ENCODE measurements around the gene NLRC5.

The NLRC5 gene

GRCh38 chr16:56944954-56945839, 44.2 kb upstream of the NLRC5 start:
- Histone ChIP-seq H3K27me3 (replicated peaks in 2 of 5; ENCODE audit: control insufficient read depth in 4 of 5, insufficient read depth in 5 of 5, low read length in 4 of 5) (no peaks in the 10 kb centered on the region), H3K36me3 (ENCODE audit: control insufficient read depth in 4 of 4, insufficient read depth in 4 of 4, low read length in 3 of 4) (peaks cover 16 to 51% (median 40%) of the 10 kb centered on the region in 4 experiments), H3K27ac (ENCODE audit: insufficient read depth in 1 of 2, low read depth in 1 of 2, low read length in 2 of 2, poor library complexity in 1 of 2, severe bottlenecking in 2 of 2) (no peak overlapping the region), H3K4me3 (ENCODE audit: control insufficient read depth in 1 of 7, extremely low read depth in 1 of 7, insufficient read depth in 4 of 7, low read depth in 2 of 7, low read length in 6 of 7) (no peak overlapping the region), H3K4me1 (ENCODE audit: control extremely low read depth in 1 of 4, control insufficient read depth in 4 of 4, insufficient read depth in 4 of 4, low read length in 3 of 4) (no peaks in the 10 kb centered on the region), H3K9me3 (ENCODE audit: control extremely low read depth in 1 of 5, control insufficient read depth in 4 of 5, insufficient read depth in 2 of 5, low read depth in 1 of 5, low read length in 4 of 5) (no peaks in the 10 kb centered on the region)
- 92% methylated on average over 2 of the region's 2 CpGs for WGBS (ENCODE audit: insufficient coverage)
- ChIA-PET POLR2A (no interaction called here), CTCF (interaction anchor here (0.8 to 1.2 kb wide), 3 partner anchors 15 to 110 kb away, joined by 3 to 5 read pairs (median 3); no protein-coding TSS in a partner anchor)
- DNase-seq: no peak

- H3K4me1 ChIP-seq (ENCODE audit: control extremely low read depth in 1 of 4, control insufficient read depth in 4 of 4, insufficient read depth in 4 of 4, low read length in 3 of 4): peaks cover 0 to 7% (median under 1%) of the 10 kb centered on the region in 4 experiments
- peaks cover 14 to 45% (median 35%) of the 10 kb centered on the region in 4 experiments for H3K36me3 ChIP-seq (ENCODE audit: control insufficient read depth in 4 of 4, insufficient read depth in 4 of 4, low read length in 3 of 4)
- no peak overlapping the region for H3K27ac ChIP-seq (ENCODE audit: insufficient read depth in 1 of 2, low read depth in 1 of 2, low read length in 2 of 2, poor library complexity in 1 of 2, severe bottlenecking in 2 of 2)
- DNase-seq: no peak
- no peak overlapping the region for H3K4me3 ChIP-seq (ENCODE audit: control insufficient read depth in 1 of 7, extremely low read depth in 1 of 7, insufficient read depth in 4 of 7, low read depth in 2 of 7, low read length in 6 of 7)
- CTCF ChIA-PET: interaction anchor here (0.8 to 1.2 kb wide), 3 partner anchors 14 to 110 kb away, joined by 3 to 5 read pairs (median 3); no protein-coding TSS in a partner anchor
- POLR2A ChIA-PET: no interaction called here
- 100% methylated on average over 5 of the region's 12 CpGs for WGBS (ENCODE audit: insufficient coverage)
- H3K27me3 ChIP-seq (replicated peaks in 2 of 5; ENCODE audit: control insufficient read depth in 4 of 5, insufficient read depth in 5 of 5, low read length in 4 of 5): no peaks in the 10 kb centered on the region
- H3K9me3 ChIP-seq (ENCODE audit: control extremely low read depth in 1 of 5, control insufficient read depth in 4 of 5, insufficient read depth in 2 of 5, low read depth in 1 of 5, low read length in 4 of 5): no peaks in the 10 kb centered on the region
Measured at GRCh38 chr16:56945847-56946527, 43.4 kb upstream of the NLRC5 start.

- Histone ChIP-seq H3K9me3 (ENCODE audit: control extremely low read depth in 1 of 5, control insufficient read depth in 4 of 5, insufficient read depth in 2 of 5, low read depth in 1 of 5, low read length in 4 of 5) (no peaks in the 10 kb centered on the region), H3K4me1 (ENCODE audit: control extremely low read depth in 1 of 4, control insufficient read depth in 4 of 4, insufficient read depth in 4 of 4, low read length in 3 of 4) (peaks cover 0 to 14% (median 6%) of the 10 kb centered on the region in 4 experiments), H3K36me3 (ENCODE audit: control insufficient read depth in 4 of 4, insufficient read depth in 4 of 4, low read length in 3 of 4) (peaks cover 9 to 37% (median 28%) of the 10 kb centered on the region in 4 experiments), H3K27me3 (replicated peaks in 2 of 5; ENCODE audit: control insufficient read depth in 4 of 5, insufficient read depth in 5 of 5, low read length in 4 of 5) (no peaks in the 10 kb centered on the region), H3K4me3 (ENCODE audit: control insufficient read depth in 1 of 7, extremely low read depth in 1 of 7, insufficient read depth in 4 of 7, low read depth in 2 of 7, low read length in 6 of 7) (no peak overlapping the region), H3K27ac (ENCODE audit: insufficient read depth in 1 of 2, low read depth in 1 of 2, low read length in 2 of 2, poor library complexity in 1 of 2, severe bottlenecking in 2 of 2) (no peak overlapping the region)
- ChIA-PET POLR2A (no interaction called here), CTCF (interaction anchor here (0.7 to 2.0 kb wide), 4 partner anchors 10 to 80 kb away, joined by 3 to 8 read pairs (median 3); no protein-coding TSS in a partner anchor)
- WGBS (ENCODE audit: insufficient coverage): 97% methylated on average over 7 of the region's 10 CpGs
- DNase-seq: no peak
Measured at GRCh38 chr16:56946767-56947603, 42.4 kb upstream of the NLRC5 start.

- Histone ChIP-seq H3K9me3 (ENCODE audit: control extremely low read depth in 1 of 5, control insufficient read depth in 4 of 5, insufficient read depth in 2 of 5, low read depth in 1 of 5, low read length in 4 of 5) (no peaks in the 10 kb centered on the region), H3K4me1 (ENCODE audit: control extremely low read depth in 1 of 4, control insufficient read depth in 4 of 4, insufficient read depth in 4 of 4, low read length in 3 of 4) (peaks cover 0 to 14% (median 6%) of the 10 kb centered on the region in 4 experiments), H3K36me3 (ENCODE audit: control insufficient read depth in 4 of 4, insufficient read depth in 4 of 4, low read length in 3 of 4) (peaks cover 9 to 31% (median 22%) of the 10 kb centered on the region in 4 experiments), H3K27ac (ENCODE audit: insufficient read depth in 1 of 2, low read depth in 1 of 2, low read length in 2 of 2, poor library complexity in 1 of 2, severe bottlenecking in 2 of 2) (no peak overlapping the region), H3K4me3 (ENCODE audit: control insufficient read depth in 1 of 7, extremely low read depth in 1 of 7, insufficient read depth in 4 of 7, low read depth in 2 of 7, low read length in 6 of 7) (no peak overlapping the region), H3K27me3 (replicated peaks in 2 of 5; ENCODE audit: control insufficient read depth in 4 of 5, insufficient read depth in 5 of 5, low read length in 4 of 5) (no peaks in the 10 kb centered on the region)
- POLR2A ChIA-PET: no interaction called here
- CTCF ChIA-PET: interaction anchor here (0.7 to 2.0 kb wide), 4 partner anchors 11 to 81 kb away, joined by 3 to 8 read pairs (median 3); no protein-coding TSS in a partner anchor
- whole genome bisulfite sequencing (ENCODE audit: insufficient coverage): 95% methylated on average over 2 of the region's 2 CpGs
- DNase-seq: no peak
Measured at GRCh38 chr16:56947604-56947995, 41.8 kb upstream of the NLRC5 start.

- CTCF ChIA-PET: interaction anchor here (1.1 to 2.0 kb wide), 2 partner anchors 16 to 22 kb away, joined by 3 to 8 read pairs; no protein-coding TSS in a partner anchor
- no peak for DNase-seq
Measured at GRCh38 chr16:56948234-56948633, 41.1 kb upstream of the NLRC5 start.

GRCh38 chr16:56950051-56950450, 39.3 kb upstream of the NLRC5 start:
- CTCF ChIA-PET: interaction anchor here (0.9 to 7.0 kb wide), 3 partner anchors 13 to 116 kb away, joined by 3 to 57 read pairs (median 26); partner anchors contain the start of gene CETP
- 94% methylated on average over 2 of the region's 4 CpGs for WGBS (ENCODE audit: insufficient coverage)
- POLR2A ChIA-PET: no interaction called here
- Histone ChIP-seq H3K4me3 (ENCODE audit: control insufficient read depth in 1 of 7, extremely low read depth in 1 of 7, insufficient read depth in 4 of 7, low read depth in 2 of 7, low read length in 6 of 7) (no peak overlapping the region), H3K27ac (ENCODE audit: insufficient read depth in 1 of 2, low read depth in 1 of 2, low read length in 2 of 2, poor library complexity in 1 of 2, severe bottlenecking in 2 of 2) (no peak overlapping the region), H3K4me1 (ENCODE audit: control extremely low read depth in 1 of 4, control insufficient read depth in 4 of 4, insufficient read depth in 4 of 4, low read length in 3 of 4) (peaks cover 0 to 14% (median 6%) of the 10 kb centered on the region in 4 experiments), H3K36me3 (ENCODE audit: control insufficient read depth in 4 of 4, insufficient read depth in 4 of 4, low read length in 3 of 4) (peaks cover 2 to 8% (median 4%) of the 10 kb centered on the region in 4 experiments), H3K27me3 (replicated peaks in 2 of 5; ENCODE audit: control insufficient read depth in 4 of 5, insufficient read depth in 5 of 5, low read length in 4 of 5) (no peaks in the 10 kb centered on the region), H3K9me3 (ENCODE audit: control extremely low read depth in 1 of 5, control insufficient read depth in 4 of 5, insufficient read depth in 2 of 5, low read depth in 1 of 5, low read length in 4 of 5) (no peaks in the 10 kb centered on the region)
- DNase-seq: no peak

More at GRCh38 chr16:56948234-56948633, 41.1 kb upstream of the NLRC5 start:
- Histone ChIP-seq H3K27ac (ENCODE audit: insufficient read depth in 1 of 2, low read depth in 1 of 2, low read length in 2 of 2, poor library complexity in 1 of 2, severe bottlenecking in 2 of 2) (no peak overlapping the region), H3K4me3 (ENCODE audit: control insufficient read depth in 1 of 7, extremely low read depth in 1 of 7, insufficient read depth in 4 of 7, low read depth in 2 of 7, low read length in 6 of 7) (no peak overlapping the region), H3K27me3 (replicated peaks in 2 of 5; ENCODE audit: control insufficient read depth in 4 of 5, insufficient read depth in 5 of 5, low read length in 4 of 5) (no peaks in the 10 kb centered on the region), H3K36me3 (ENCODE audit: control insufficient read depth in 4 of 4, insufficient read depth in 4 of 4, low read length in 3 of 4) (peaks cover 9 to 25% (median 16%) of the 10 kb centered on the region in 4 experiments), H3K9me3 (ENCODE audit: control extremely low read depth in 1 of 5, control insufficient read depth in 4 of 5, insufficient read depth in 2 of 5, low read depth in 1 of 5, low read length in 4 of 5) (no peaks in the 10 kb centered on the region), H3K4me1 (ENCODE audit: control extremely low read depth in 1 of 4, control insufficient read depth in 4 of 4, insufficient read depth in 4 of 4, low read length in 3 of 4) (peaks cover 0 to 14% (median 6%) of the 10 kb centered on the region in 4 experiments)
- POLR2A ChIA-PET: no interaction called here
- WGBS (ENCODE audit: insufficient coverage): 96% methylated on average over 4 of the region's 6 CpGs

All from common myeloid progenitor, CD34-positive (primary cell).